ENCODE results near the gene SRF.
A peak's percentile ranks its signal among the peaks of the same experiment; 100 is the strongest.

Gene SRF

DNA sequence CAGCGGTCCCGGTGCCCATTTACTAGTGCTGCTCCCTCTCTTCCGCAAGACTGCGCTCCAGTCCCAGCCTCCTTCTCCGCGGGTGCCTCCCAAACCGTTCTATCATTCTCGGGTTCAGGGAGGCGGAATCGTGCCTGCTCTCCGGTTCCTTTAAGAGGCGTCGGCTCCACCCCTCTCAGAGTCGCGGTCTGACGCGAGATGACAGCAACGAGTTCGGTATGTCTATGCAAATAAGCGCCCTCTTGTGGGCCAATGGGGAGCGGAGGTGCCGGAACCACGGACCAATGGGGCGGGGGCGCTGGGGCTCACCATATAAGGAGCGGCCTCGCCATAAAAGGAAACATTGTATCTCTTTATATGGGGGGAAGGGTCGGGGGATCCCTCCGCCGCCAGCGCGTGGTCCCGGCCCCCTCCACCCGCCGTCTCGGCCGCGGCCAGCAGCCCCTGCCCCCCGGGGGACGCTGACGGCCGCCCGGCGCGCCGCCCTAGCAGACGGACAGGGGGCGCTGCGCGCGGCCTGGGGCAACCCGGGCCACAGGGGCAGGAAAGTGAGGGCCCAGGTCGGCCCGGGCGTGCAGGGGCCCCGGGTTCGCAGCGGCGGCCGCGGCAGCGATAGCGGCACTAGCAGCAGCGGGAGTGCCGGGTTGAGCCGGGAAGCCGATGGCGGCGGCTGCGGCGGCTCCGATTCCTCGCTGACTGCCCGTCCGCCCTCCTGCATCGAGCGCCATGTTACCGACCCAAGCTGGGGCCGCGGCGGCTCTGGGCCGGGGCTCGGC is at the start of gene SRF:
Gene SRF, plus strand, starts transcription at position 339 of the 776 bp plus-strand sequence. Its CDS starts 388 bp downstream, at position 727.
- no peak for FAIRE-seq
- TF ChIP-seq, protein P1, sequence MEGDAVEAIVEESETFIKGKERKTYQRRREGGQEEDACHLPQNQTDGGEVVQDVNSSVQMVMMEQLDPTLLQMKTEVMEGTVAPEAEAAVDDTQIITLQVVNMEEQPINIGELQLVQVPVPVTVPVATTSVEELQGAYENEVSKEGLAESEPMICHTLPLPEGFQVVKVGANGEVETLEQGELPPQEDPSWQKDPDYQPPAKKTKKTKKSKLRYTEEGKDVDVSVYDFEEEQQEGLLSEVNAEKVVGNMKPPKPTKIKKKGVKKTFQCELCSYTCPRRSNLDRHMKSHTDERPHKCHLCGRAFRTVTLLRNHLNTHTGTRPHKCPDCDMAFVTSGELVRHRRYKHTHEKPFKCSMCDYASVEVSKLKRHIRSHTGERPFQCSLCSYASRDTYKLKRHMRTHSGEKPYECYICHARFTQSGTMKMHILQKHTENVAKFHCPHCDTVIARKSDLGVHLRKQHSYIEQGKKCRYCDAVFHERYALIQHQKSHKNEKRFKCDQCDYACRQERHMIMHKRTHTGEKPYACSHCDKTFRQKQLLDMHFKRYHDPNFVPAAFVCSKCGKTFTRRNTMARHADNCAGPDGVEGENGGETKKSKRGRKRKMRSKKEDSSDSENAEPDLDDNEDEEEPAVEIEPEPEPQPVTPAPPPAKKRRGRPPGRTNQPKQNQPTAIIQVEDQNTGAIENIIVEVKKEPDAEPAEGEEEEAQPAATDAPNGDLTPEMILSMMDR (IDR thresholded peaks at IDR 0.05; ENCODE audit: insufficient read depth, missing control alignments) = peak; percentile 40

DNA sequence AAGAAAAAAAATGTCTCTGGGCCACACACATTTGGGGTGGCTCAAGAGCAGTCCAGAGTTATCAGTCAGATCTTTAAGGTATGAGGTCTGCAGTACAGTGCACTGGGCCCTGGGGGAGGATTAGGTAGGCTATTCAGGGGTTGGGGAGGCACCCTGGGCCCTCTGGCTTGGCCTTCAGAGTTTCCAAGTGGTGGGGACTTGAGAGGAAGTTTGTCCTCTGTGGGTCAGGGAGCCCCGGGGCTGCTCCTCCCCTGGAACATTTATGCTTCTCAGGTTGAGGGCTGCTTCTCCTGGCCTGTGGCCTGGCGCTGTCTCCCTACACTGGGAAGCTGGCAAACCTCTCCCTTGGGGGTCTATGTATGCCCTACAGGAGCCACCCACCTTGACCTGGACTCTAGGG is 48.9 kb upstream of the SRF start:
- TF ChIP-seq, protein P1 (IDR thresholded peaks at IDR 0.05; ENCODE audit: insufficient read depth, missing control alignments) = no peak
- DNase-seq (ENCODE audit: insufficient read length, low spot score) (no peak), FAIRE-seq (no peak)

More for the DNA sequence above, at the start of gene SRF:
- DNase-seq (ENCODE audit: insufficient read length, low spot score) = peak; percentile 93

DNA sequence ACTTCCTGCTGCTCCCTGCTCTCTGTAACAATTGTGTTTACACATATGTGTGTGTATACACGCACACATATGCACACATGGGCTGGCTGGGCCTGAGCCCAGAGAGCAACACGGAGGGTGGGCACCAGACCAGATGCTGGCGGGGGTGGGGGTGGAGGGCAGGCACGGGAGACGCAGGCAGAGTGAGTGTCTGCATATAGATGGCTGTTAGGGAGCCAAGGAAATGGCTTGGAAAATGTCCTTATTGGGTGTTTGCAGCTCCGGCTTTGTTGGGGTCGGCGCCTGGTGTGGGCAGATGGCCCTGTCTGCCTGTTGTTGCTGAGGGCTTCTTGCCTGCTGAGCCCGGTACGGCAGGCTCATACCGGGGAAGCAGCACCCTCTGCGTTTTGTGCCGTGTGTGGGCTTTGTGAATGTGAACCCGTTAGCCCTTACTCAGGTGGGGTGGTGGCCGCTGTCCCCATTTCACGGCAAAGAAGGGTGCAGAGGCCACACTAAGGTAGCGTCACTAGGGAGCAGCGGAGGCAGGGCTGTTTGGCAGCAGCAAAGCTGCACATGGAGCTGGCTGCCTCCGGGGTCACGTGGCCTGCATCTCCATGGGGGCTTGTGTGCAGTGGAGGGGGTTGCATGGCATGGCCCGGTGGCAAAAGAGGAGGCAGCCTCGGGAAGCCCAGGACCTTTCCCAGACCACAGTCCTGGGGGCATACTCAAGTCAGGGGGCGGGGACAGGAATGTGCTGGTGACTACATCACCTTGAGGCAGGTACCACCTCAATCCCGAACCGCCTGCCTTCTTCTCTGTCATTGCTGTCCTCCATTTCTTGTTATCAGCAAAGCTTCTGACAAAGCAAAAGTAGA is 47.4 kb upstream of the SRF start:
- DNase-seq (ENCODE audit: insufficient read length, low spot score) = no peak
- FAIRE-seq = no peak
- TF ChIP-seq, protein P1 (IDR thresholded peaks at IDR 0.05; ENCODE audit: insufficient read depth, missing control alignments) = no peak

DNA sequence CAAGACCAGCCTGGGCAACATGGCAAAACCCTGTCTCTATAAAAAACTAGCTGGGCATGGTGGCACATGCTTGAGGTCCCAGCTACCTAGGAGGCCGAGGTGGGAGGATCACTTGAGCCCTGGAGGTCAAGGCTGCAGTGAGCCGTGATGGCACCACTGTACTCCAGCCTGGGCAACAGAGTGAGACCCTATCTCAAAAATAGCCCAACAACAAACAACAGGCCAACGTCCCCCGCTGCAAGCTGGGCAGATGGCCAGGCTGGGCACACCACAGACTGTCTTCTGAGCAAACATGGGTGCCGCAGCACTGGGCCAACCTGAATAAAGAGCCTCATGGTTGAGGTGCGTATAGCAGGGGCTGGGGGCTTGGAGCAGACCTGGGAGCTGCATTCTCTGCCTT is 46.6 kb upstream of the SRF start:
- TF ChIP-seq, protein P1 (IDR thresholded peaks at IDR 0.05; ENCODE audit: insufficient read depth, missing control alignments) = no peak
- FAIRE-seq = no peak

DNA sequence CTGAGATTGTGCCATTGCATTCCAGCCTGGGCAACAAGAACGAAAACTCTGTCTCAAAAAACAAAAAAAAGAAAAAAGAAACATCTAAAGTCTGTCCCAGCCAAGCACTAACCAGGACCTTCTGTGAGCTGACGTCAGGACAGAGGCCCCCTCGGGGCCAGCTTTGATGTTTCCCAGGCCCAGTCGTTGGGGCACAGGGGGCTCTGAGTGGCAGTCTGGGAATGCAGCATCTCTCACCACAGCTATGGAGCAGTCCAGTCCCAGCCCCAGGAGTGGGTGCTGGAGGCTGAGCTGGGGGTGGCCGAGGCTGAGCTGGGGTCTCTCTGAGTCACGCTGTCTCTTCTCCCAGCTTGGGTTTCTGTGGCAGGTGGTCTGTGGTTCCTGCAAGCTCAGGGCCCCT is 46.0 kb upstream of the SRF start:
- FAIRE-seq = no peak
- TF ChIP-seq, protein P1 (IDR thresholded peaks at IDR 0.05; ENCODE audit: insufficient read depth, missing control alignments) = no peak
- no peak for DNase-seq (ENCODE audit: insufficient read length, low spot score)

More for the DNA sequence above, 46.6 kb upstream of the SRF start:
- DNase-seq (ENCODE audit: insufficient read length, low spot score) = no peak

DNA sequence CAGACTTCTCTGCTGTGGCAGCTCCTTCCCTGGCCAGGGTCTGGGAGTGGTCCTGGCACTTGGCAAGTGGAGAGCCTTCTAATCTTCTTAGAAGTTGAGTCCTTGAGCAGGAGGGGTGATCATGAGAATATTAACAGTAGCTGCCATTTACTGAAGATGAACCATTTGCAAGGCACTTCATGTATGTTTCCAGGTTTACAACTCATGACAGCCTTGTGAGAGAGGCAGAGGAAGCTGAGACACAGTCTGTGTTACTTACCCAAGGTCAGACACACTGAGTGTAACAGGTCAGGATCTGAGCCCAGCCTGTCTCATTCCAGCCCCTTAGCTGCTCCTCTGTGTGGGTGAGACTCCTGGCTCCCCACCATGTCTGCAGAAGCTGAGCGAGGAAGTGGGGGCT is 45.5 kb upstream of the SRF start:
- TF ChIP-seq, protein P1 (IDR thresholded peaks at IDR 0.05; ENCODE audit: insufficient read depth, missing control alignments) = no peak
- DNase-seq (ENCODE audit: insufficient read length, low spot score) (no peak), FAIRE-seq (no peak)
